DMS53 treated with DMSO at 0.1 percent for 48 hours (cell line): ENCODE results near the gene OR10G8.

ENCODE experiments used
- DNase-seq: peaks from one replicate; lab custom pipeline; 2025; ENCODE audit not compliant: unreplicated experiment; lab: John Stamatoyannopoulos, UW

The OR10G8 gene

DNA sequence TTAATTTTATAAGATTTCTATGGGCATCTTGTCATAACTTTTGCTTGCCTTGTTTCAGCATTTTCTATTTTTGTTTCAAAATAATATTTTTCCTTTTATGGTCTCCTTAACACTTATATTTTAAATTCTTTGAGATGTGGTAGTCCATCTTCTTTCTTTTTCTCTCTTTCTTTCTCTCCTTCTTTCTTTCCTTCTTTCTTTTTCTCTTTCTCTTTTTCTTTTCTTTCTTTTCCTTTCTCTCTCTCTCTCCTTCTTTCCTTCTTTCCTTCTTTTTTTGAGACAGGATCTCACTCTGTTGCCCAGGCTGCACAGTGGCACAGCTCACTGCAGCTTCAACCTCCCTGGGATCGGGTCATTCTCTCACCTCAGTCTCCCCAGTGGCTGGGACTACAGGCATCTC lies 50.7 kb downstream of the OR10G8 start:
- DNase-seq = no peak

DNA sequence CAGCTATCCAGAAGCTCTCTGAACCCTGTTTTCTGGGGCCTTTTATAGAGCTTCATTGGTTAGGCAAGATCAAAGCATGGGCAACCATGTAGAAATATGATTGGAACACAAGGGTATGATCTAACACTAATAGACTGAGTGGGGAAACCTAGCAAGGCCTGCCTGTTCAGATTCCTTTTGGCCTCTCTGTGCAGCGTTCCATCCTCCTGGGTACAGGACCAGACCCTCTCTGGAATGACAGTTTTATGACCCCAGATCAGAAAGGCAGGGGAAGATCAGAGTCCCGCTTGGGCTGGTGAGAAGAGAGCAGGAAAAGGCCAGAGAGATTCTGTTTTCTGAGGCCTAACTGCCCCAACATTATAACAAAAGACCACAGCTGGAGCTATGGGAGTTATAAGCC lies 52.0 kb downstream of the OR10G8 start:
- no peak for DNase-seq

DNA sequence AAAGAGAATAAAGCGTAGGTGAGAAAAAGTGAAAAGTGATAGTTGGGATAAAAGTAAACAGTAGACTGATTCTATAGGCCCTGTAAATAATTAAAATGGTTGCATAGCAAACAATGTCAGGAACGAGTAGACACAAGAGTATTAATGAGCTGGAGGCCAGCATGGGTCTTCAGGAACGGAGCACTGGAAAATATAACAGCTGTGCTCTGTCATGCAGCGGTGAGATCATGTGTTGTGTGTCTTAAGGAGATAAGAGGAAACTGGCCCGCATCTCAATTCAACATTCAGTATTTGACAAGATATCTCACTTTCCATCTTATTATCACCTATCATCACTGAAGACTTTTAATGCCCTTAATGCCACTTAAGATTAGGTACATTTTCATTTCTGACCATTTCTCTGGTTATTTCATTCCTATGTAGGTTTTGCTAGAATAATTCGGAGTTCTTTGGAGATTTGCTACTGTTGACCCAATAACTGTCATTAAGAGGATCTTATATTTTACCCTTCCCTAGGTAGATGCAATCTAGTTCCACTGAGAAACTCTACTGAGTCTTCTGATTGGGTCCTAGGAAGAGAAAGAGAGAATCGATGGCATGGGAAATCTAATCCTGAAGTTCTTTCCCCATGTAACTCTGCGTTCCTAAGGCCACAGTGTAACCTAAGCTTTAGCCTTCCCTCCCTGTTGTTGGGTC lies 53.2 kb downstream of the OR10G8 start:
- no peak for DNase-seq
